Amniotic epithelial cell (primary cell): ENCODE results near the gene SPRTN.
A peak's percentile ranks its signal among the peaks of the same experiment; 100 is the strongest.

Experiments
- DNase-seq: peaks from one replicate; pipeline ENCODE4 v3.0.0-alpha.2; 2010; ENCODE audit warnings: low read depth

Gene SPRTN

GRCh38 chr1:231338270-231339128, at the start of gene SPRTN:
SPRTN (plus strand) TSS chr1:231338293; CDS start chr1:231338384, 91 bp downstream.
- DNase-seq = peak; percentile 7

GRCh38 chr1:231295938-231296337, 42.2 kb upstream of the SPRTN start:
- no peak for DNase-seq

GRCh38 chr1:231301990-231302389, 36.1 kb upstream of the SPRTN start:
- no peak for DNase-seq

GRCh38 chr1:231310391-231310934, 27.6 kb upstream of the SPRTN start:
- no peak for DNase-seq

GRCh38 chr1:231311720-231312431, 26.2 kb upstream of the SPRTN start:
- DNase-seq = no peak

- DNase-seq = no peak
These were observed 25.7 kb upstream of the SPRTN start for GRCh38 chr1:231312432-231312788.

- no peak for DNase-seq
These were observed 24.4 kb upstream of the SPRTN start for GRCh38 chr1:231313661-231314060.

GRCh38 chr1:231315887-231316286, 22.2 kb upstream of the SPRTN start:
- peak; percentile 42 for DNase-seq

GRCh38 chr1:231317306-231318014, 20.6 kb upstream of the SPRTN start:
- DNase-seq = no peak

- no peak for DNase-seq
These were observed 20.1 kb upstream of the SPRTN start for GRCh38 chr1:231318015-231318355.

- DNase-seq = no peak
These were observed 19.5 kb upstream of the SPRTN start for GRCh38 chr1:231318568-231318967.

- no peak for DNase-seq
These were observed 19.0 kb upstream of the SPRTN start for GRCh38 chr1:231319080-231319479.

GRCh38 chr1:231322880-231323530, 15.1 kb upstream of the SPRTN start:
- DNase-seq = no peak

GRCh38 chr1:231324660-231325059, 13.4 kb upstream of the SPRTN start:
- no peak for DNase-seq

GRCh38 chr1:231326248-231326647, 11.8 kb upstream of the SPRTN start:
- no peak for DNase-seq

- no peak for DNase-seq
These were observed 10.5 kb upstream of the SPRTN start for GRCh38 chr1:231327617-231328016.

- no peak for DNase-seq
These were observed 8.6 kb upstream of the SPRTN start for GRCh38 chr1:231329483-231329882.

GRCh38 chr1:231332761-231333160, 5.3 kb upstream of the SPRTN start:
- no peak for DNase-seq

- no peak for DNase-seq
These were observed 3.9 kb upstream of the SPRTN start for GRCh38 chr1:231334079-231334666.

- no peak for DNase-seq
These were observed 3.1 kb upstream of the SPRTN start for GRCh38 chr1:231334952-231335351.
